Stimulated activated CD8-positive, alpha-beta memory T cell treated with anti-CD3 and anti-CD28 coated beads, Interleukin-12 subunit alpha, Interleukin-12 subunit beta, amount 100 ng/mL, for 24 hours (primary cell): ENCODE measurements around the gene TNIK.

Experiments
- DNase-seq: peaks from one replicate; pipeline ENCODE4 v3.0.0-alpha.2; 2020; ENCODE audit errors: extremely low read depth

The TNIK gene

DNA sequence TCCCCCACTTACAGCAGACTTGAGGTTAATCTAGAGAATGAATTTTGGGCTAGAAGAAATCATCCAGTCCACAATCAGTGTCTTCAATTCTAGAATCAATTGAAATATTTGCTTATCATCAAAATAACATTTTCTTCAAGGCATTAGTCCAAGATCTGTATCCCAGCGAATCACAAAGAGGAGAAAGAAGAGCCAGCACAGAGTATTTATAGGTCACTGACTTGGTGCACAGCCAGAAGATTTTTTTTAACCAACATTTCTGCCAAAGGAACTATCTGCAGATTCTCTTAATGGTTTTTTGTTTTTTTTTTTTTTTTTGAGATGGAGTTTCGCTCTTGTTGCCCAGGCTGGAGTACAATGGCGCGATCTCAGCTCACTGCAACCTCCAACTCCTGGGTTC, 178.2 kb downstream of the TNIK start:
- DNase-seq: no peak

DNA sequence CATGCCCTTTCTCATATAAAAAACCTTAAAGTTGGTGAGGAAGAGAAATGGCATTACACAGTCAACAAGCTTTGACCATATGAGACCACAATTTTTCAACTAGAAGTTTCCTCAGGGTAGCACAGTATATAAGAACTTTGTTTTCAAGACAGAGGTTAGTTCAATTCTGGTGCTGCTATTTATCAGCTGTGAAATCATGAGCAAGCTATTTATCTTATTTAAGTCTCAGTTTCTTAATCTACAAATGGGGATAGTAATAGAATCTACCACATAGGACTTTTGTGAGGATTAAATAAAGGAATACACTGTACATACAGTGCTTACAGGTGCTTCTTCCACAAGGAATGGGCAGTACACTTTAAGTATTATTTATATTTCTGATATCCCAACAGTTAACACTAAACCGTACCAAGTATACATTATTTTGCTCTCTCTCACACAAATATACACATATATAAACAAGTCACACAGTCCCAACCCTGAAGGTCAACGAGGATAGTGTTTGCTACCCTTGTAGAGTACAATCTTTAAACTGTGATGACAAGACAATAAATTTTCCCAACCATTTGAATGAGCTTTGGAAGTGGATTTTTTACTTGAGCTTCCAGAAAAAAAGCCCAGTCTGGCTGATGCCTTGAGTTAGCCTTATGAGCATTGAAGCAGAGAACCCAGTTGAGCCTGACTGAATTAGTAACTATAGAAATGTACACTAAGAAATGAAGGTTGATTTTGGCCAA, 178.8 kb downstream of the TNIK start:
- no peak for DNase-seq

DNA sequence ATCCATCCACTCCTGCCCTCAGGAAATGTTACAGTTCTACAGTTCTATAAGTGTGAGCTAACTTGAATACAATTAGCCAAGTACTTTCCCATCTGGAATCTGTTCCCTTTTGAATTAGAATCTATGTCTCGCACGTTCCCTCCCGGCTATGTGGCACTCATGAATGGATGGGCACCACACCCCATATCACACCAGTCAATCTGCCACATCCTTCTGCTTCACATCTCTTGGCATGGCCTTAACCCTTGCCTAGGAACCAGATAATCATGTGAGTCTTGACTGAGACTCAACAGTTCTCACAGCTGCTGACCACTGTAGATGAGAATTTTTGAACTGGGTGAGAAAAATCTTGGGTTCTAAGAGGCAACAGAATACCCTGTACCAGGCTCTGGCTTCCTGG, 180.2 kb downstream of the TNIK start:
- DNase-seq: no peak

DNA sequence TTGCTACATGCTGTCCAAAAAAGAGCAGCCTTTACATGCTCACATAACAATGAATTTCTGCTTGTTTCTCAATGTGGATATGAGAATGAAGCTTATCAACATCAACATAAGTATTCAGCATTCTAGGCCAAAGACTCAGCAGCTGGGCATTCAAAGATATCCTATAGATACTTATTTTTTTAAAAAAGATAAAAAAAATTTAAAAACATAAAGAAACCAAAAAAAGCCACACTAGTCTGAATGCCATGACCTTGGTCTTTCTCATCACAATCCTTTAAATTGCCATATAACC, 182.0 kb downstream of the TNIK start:
- no peak for DNase-seq

DNA sequence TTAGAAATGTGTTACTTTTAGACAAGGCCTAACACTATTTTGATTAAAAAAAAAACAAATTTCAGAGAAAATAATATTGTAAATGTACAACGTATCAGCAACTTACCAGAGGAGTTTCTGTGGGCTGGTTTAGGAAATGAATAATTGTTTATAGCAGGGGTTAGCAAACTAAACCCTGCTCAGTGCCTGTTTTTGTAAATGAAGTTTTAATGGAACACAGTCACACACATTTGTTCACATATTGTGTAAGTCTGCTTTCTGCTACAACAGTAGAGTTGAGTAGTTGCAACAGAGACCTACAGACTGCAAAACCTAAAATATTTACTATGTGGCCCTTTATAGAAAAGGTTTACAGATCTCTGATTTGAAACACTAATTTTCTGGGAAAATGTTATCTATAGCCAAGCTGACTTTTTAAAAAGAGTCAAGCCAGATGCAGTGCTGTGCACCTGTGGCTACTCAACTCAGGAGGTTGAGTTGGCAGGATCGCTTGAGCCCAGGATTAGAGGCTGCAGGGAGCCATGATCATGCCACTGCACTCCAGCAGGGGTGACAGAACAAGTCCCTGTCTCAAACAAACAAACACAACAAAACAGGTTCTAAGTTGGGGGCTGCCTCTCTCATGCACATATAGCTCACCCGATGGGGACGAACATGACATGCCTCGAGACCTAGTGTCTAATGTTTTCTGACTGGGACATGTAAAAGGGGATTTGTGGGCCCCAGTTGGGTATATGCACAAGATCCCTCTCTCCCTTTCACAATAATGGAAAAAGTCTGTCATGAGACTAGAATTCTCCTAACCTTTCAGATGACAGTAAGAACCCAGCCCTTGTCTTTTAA, 182.5 kb downstream of the TNIK start:
- no peak for DNase-seq

DNA sequence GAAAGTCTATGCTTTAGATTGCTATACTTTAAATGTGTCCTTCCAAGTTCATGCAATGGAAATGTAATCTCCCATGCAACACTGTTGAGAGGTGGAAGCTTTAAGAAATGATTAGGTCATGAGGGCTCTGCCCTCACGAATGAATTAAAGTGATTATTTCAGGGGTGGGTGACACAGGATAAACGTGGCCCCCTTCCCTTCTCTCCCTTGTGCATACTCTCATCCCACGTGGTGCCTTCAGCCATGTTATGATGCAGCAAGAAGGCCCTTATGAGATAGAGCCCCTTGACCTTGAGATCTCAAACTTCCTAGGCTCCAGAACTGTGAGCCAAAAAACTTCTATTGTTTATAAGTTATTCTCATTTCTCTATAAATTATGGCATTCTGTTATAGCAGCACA, 183.3 kb downstream of the TNIK start:
- no peak for DNase-seq

DNA sequence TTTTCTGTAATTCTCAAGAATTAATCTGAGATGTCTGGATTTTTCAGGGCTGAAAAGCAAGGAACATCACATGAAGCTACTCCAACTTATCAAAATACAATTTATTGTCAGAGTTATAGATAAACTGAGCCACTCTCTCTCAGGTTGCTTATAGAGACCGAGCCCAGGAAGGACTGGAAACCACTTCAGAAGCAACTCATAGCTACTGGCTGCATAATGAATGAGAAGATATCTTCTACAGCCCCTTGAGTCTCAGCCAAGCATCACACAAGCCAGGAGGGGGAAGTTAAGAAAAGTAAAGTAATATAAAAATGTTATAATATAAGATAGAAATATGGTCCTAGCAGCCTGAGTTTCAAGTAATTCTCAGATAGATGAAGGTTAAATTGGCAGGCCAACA, 186.0 kb downstream of the TNIK start:
- DNase-seq: no peak

DNA sequence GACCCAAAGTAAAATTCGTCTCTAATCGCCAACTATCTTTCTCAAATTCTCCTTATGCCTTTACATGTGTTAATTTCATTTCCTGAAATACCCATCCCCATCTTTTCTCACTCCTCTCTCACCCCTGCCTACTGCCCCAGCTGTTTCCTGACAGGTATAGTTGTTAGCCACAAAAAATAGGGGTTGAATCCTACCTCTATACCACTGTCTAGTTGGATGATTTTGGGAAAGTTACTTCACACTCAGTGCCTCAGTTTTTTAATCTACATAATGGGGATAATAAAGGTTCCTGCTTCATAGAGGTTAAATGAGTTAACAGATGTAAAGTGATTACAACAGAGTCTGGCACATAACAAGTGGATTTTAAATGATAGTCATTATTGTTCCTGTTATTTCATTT, 189.7 kb downstream of the TNIK start:
- DNase-seq: no peak

DNA sequence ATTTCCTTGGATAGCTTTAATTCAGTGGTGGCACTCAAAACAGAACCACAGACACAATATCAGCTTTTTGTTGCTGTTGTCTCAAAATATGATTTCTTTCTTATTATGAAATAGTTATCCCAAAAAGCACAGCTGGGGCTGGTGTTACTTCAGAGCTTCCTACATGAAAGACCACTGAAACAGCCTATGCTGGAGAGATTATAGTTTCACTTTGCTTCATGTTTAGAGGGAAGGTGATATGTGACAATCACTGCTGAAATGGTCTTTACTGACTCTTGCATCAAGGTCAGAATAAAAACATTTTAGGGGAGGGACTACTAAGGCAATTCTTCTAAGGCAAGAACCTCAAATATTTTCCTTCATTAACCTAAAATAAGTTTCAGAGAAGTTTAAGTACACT, 190.7 kb downstream of the TNIK start:
- DNase-seq: no peak

DNA sequence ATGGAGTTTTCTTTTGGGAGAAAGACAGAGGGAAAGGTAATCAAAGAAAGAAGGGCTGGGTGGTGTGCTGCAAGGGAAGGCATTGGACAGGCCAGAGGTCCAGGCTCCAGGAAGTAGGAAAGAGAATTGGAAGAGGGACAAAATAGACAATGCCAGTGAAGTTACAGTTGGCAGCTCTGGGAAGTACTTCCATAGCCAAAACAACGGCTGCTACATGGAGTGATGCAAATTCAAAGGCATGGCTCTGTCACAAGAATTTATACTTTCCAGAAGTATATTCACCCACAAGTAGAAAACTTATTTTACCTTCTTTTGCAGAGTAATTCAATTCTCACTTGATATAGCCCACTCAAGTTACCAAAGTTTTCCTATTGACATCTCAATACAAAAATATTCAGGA, 191.5 kb downstream of the TNIK start:
- DNase-seq: no peak

DNA sequence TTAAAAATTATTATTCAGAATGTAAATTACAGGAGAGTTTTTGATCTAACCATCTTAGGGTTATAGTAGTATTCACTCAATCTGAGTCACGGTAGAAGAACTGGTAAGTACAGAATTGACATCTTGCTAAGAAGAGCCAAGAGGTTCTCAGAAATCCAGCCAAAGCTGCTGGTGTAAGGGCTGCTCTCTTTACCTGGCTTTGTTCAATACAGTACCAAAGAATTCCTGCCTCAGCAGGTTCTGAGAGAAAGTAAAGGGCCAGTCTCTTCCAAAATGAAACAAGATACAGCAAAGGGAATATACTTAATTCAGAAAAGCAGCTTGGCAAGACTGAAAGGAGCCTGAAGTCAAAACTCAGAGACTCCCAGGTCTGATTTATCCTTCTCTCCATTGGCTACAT, 193.1 kb downstream of the TNIK start:
- DNase-seq: no peak

DNA sequence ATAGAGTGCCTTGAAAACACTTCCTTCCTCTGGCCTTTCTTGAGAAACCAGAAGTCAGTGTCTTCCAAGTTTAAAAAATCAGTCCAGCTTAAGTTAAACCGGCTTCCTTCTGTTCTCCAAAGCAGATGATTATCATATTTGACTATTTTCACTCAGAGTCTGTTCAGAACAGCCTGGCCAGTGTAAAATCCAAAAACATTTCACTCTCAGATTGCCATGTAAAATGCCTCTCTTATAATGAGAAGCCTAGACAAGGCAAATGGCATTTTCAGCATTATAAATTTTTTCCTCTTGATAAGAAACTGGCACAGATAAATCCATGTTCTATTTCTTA, 193.5 kb downstream of the TNIK start:
- no peak for DNase-seq

DNA sequence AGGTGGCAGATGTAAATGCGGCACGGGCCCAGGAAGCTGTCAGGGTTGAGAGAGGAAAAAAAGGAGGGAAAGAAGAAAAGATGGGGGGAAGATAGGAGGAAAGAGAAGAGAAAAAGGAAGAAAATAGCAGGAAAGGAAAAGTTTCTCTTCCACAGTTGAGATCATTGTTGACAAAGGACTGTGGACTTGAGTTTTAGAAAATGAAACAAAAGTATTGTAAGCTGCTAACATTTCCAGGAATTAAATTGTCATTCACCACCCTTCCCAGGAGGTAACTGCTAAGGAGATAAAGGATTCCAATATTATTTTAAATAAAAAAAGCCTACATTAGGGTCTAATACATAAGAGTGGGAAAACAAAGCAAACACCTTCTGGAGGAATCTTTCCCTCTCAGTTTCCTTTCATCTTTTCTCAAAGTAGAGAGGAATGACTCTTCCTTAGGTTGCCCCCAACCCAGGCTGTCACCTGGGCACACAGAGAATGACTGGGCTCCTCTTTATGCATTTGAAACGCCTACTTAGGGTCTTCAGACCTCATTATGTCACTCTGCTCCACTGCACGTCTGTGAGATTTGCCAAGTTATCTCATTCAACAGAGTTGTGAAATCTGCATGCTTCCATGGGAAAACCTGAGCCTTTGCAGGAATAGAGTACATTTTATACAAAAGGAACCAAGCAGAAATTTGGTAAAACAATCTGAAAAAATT, 194.0 kb downstream of the TNIK start:
- no peak for DNase-seq

DNA sequence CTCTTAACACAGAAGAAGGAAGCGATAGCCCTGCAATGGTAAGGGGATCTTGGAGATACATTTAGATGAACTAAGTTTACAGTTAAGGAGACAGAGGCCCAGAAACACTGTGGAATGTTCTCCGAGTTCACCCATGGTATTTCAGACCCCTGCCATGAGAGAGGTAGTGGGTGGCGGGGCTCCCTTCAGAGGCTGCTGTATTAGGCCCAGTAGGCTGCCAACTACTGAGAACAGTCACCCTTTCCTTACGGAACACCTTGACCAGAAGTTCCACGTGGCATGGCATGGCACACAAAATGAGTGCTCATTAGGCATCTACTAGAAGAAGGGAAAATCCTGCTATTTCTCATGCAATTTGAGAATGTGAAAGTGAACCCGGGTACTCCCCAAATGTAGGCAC, 195.4 kb downstream of the TNIK start:
- no peak for DNase-seq

DNA sequence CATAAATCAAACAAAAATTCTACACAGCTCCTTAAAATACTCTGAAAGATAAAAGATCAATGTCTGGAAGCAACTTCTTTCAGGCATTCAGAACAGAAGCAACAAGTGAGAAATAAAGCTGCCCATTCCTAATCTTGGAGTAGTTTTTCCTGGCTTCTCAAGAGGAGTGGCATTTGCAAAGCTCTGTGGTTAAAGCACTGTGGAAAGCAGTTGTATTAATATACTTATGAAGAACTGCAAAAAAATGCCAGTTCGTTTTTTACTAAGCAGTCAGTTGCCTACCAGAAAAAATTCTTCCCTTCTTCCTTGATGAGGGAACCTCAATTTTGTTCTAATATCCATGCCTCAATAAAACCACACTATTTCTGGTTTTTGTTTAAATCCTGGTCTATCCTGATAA, 197.8 kb downstream of the TNIK start:
- DNase-seq: no peak

DNA sequence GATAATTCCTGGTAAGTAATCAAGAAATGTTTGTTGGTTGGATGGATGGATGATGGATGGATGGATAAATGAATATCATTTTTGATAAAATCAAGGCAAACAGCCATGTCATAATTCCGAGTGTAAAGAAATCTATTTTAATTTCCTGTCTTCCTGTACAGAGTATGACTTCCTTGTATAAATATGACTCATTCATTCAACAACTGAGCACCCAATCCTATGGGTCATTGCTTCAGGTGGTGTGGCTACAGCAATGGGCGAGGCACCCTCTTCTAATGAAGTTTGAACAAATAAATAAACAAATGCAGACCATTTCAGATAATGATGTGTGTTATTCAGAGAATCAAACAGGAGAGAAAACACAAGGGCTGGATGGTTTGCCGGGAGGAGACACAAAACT, 198.7 kb downstream of the TNIK start:
- DNase-seq: no peak

DNA sequence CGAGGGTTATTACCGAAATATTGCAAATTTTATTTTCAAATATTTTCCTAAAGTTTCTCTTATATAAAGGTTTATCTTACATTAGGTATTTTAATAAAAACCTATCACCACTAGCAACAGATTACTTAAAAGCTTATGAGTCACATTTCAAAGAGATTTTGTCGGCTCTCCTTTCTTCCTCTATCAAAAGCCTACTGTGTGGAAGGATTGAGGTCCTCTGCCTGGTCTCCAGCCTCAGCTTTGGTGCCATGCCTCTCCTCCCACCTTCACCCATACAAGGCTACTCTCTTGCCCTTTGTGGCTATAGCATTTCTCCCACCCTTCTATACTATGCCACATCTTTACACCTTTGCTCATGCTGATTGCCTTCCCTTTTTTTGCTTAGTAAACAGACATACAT, 199.3 kb downstream of the TNIK start:
- no peak for DNase-seq

DNA sequence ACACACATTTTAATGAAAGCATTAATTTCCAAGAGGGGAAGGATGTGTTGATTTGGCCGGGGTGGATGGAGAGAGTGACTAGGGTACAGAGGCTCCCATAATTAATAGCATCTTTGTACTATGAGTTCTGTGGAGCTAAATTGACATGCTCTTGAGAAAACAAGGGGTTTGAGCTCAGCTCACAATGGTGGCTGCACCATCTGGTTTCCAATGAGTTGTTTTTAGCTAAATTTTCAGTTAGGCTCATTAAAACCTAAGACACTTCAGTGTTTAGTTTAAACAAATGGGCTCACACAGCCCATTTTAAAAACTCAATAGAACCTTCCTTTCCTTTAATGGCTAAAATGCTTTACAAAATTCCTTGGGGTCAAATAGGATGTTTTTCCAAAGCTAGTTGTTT, 199.7 kb downstream of the TNIK start:
- no peak for DNase-seq

DNA sequence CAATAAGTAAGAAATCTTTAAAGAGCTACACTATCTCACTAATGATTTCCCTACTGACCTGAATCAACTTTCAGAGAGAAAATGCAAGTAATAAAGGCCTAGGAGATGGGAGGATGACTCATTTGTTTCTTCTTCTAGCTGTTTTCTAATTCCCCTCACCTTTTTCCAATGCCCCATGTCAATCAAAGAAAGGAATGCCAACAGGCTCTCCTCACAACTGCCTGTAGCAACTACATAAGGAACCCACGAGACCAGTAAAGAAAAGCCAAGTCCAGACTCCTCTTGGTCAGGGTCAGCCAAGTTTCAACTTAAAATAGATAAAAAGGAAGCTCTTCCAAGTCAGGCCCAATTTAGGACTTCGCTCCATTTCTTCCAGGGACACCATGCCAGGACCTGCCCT, 201.9 kb downstream of the TNIK start:
- no peak for DNase-seq

DNA sequence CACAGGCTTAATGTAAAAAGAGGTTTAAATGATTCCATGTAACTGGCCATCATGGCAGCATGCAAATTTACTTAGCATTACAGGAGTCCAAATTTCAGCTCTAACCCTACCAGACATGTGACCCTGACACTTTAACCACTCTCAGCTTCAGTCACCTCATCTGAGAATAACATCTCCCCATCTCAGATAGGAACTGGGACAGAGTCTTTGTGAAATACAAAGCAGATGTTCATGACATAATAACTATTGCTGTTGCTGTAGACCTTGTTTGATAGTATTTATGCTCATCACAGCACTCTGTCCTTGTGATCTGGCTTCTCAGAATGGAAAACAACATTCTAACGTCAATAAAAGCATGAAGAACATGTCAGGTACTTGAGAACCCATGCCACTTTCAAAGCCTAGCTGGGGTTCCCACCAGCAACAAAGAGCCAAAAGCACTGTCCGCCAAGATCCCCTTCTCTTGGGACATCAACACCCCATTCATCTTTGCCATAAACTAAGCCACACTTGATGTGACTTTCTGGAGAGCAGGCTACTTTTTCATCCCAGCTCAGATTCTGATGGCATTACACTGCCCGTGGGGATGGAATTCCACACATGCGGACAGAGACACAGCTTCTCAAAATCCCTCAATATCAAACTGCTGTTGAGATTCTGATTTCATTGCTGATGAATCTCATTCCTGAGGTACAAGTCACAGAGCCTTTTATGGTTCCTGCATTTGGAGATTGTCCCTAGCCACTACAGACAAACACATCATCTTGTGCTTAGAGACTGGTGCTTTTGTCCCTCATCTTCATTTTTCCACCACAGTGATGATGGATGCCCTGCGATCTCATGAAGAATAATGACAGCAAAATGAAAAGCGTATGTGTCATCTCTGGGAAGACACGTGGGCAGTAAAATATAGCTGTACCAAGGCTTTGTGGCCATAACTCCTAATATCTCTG, 202.7 kb downstream of the TNIK start:
- no peak for DNase-seq

DNA sequence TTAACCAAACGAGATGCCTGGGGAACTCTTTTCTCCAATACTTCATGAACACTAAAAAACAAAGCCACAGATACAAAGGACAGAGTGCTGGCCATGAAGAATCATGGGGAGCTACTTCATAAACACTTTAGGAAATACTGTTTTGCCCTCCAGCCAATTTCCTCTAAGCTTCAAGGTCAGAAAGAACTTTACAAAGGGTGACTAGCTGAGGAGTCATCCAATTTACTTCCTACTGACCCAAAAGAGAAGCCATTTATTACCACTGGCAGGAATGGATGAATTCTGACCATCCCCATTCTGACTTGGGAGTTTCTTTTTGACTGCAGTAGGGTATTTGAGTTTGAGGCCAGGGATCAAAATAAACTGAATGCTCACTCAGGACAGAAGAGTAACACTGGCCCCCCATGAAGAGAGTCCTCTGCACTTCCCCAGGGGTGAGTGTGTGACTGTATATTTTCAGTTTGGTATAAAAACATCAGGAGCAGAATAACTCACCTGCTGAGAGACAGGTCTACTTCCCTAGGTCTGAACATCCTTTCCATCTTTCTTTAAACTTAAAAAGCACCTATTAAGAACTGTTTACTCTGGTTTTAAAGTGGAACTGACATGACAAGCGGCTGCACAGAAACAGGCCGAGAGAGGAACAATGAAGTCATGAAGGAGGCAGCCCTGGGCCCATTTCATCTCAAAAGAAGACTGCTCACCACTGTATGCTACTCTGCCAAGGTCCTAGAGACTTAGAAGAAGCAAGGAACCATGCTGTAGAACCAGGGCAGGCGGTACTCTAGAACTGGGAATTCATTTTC, 203.6 kb downstream of the TNIK start:
- DNase-seq: no peak
